PC-9 (cell line): ENCODE data around the gene GALNT7. TPM values are rescaled to one million over a fixed set of nuclear protein-coding genes. Genes with fewer than 3 reads are reported as not detected.
A peak's percentile ranks its signal among the peaks of the same experiment; 100 is the strongest.

Experiments used
- BruUV-seq: library from RNA; stranded (reverse); fragments of 400-500 nt; replicated peaks from 2 replicates; lab custom pipeline; 2021; lab: Mats Ljungman, UMichigan
- CTCF ChIA-PET: fragments of 300-600 bp; sonication (Branson Sonifier 250); formaldehyde crosslinking; loops from one replicate; lab custom pipeline; 2022; ENCODE audit warnings: antibody characterized with exemption; lab: Charles Lee
- POLR2A ChIA-PET: fragments of 300-600 bp; sonication (Branson Sonifier 250); formaldehyde crosslinking; loops from one replicate; lab custom pipeline; 2022; ENCODE audit warnings: antibody characterized with exemption; ENCODE audit not compliant: unreplicated experiment; lab: Charles Lee
- DNase-seq, 2 experiments: peaks; one replicate each; pipeline versions ENCODE4 v3.0.0 to v3.0.0-alpha.2; 2015 to 2022; ENCODE audit warnings: mixed read lengths in 1 of 2
- H2AFZ ChIP-seq: fragments of 200-600 bp; sonication (generic); 2 replicates; pipeline ENCODE4 v1.8.1; 2017; ENCODE audit warnings: antibody characterized with exemption
- H3F3A ChIP-seq: fragments of 200-600 bp; sonication (generic); 2 replicates; pipeline ENCODE4 v1.8.1; 2017; ENCODE audit warnings: antibody characterized with exemption, mild to moderate bottlenecking, low read depth; ENCODE audit not compliant: insufficient read depth
- H3K27ac ChIP-seq: fragments of 200-600 bp; sonication (generic); 2 replicates; pipeline ENCODE4 v1.6.1; 2016; ENCODE audit warnings: mixed run types
- H3K27me3 ChIP-seq: fragments of 200-600 bp; sonication (generic); 2 replicates; pipeline ENCODE4 v1.6.1; 2016; ENCODE audit warnings: low read depth, mixed run types; ENCODE audit not compliant: insufficient read depth
- H3K36me3 ChIP-seq: fragments of 200-600 bp; sonication (generic); 2 replicates; pipeline ENCODE4 v1.6.1; 2016; ENCODE audit warnings: low read depth, mixed run types
- H3K4me1 ChIP-seq: fragments of 200-600 bp; sonication (generic); replicated peaks from 2 replicates; pipeline ENCODE4 v1.6.1; 2016; ENCODE audit warnings: mixed run types; ENCODE audit not compliant: insufficient read depth
- H3K4me2 ChIP-seq: fragments of 200-600 bp; sonication (generic); 2 replicates; pipeline ENCODE4 v1.6.1; 2017; ENCODE audit warnings: mixed run types
- H3K4me3 ChIP-seq: fragments of 200-600 bp; sonication (generic); 2 replicates; pipeline ENCODE4 v1.6.1; 2016; ENCODE audit warnings: mixed run types
- H3K79me2 ChIP-seq: fragments of 200-600 bp; sonication (generic); 2 replicates; pipeline ENCODE4 v1.6.1; 2017; ENCODE audit warnings: low read depth, mixed run types
- H3K9me2 ChIP-seq: fragments of 200-600 bp; sonication (generic); 2 replicates; pipeline ENCODE4 v1.8.1; 2017; ENCODE audit warnings: mild to moderate bottlenecking; ENCODE audit not compliant: insufficient read depth
- H3K9me3 ChIP-seq: fragments of 200-600 bp; sonication (generic); 2 replicates; pipeline ENCODE4 v1.8.1; 2016; ENCODE audit warnings: low read depth; ENCODE audit not compliant: insufficient read depth
- H4K20me1 ChIP-seq: fragments of 200-600 bp; sonication (generic); 2 replicates; pipeline ENCODE4 v1.8.1; 2017; ENCODE audit not compliant: insufficient read depth
- CTCF ChIP-seq: fragments of 200-600 bp; sonication (generic); conservative IDR thresholded peaks from 2 replicates; pipeline ENCODE4 v1.6.1; 2017; ENCODE audit warnings: mixed run types, antibody characterized with exemption, mild to moderate bottlenecking, moderate library complexity
- EZH2 ChIP-seq: fragments of 200-600 bp; sonication (generic); IDR thresholded peaks from 2 replicates; pipeline ENCODE4 v1.8.0; 2017; ENCODE audit warnings: antibody characterized with exemption, low read depth
- intact Hi-C: fragments of 100-400 bp; cut with micrococcal nuclease; formaldehyde crosslinking; loops from one replicate; pipeline ENCODE4 v1.10.0; 2022; ENCODE audit not compliant: unreplicated experiment
- total RNA-seq: library from RNA; stranded (reverse); gene quantifications from 2 replicates; pipeline ENCODE4 v1.2.3, GENCODE V29; 2021

Gene GALNT7
- total RNA-seq, 1 experiment from 2014 or later = 57.2 TPM

GRCh38 chr4:173212379-173212778 is 43.8 kb downstream of the GALNT7 start:
- no peaks in the 10 kb centered on the region for H3K9me2 ChIP-seq
- intact Hi-C loops = loop anchor here (5.0 kb wide), 1 partner anchor 90 kb away; no protein-coding TSS in a partner anchor
- peak overlapping the region; percentile 75 for H3K27ac ChIP-seq
- H3K4me2 ChIP-seq = peak overlapping the region; percentile 57; the same call in 1 of the 2 replicates
- H3K4me1 ChIP-seq = peaks cover 58% of the 10 kb centered on the region
- ChIA-PET POLR2A (no interaction called here), CTCF (no interaction called here)
- TF ChIP-seq EZH2 (no peak), CTCF (no peak)
- no peaks in the 10 kb centered on the region for H3K27me3 ChIP-seq
- no peaks in the 10 kb centered on the region for H4K20me1 ChIP-seq
- no TSS peak for BruUV-seq
- no peaks in the 10 kb centered on the region for H3K9me3 ChIP-seq
- 0 out of 2 replicates have a peak overlapping the region, but pooled peaks have one; percentile 10 for H3K4me3 ChIP-seq
- no peaks in the 10 kb centered on the region for H3K36me3 ChIP-seq
- no peak overlapping the region for H2AFZ ChIP-seq
- no peak for DNase-seq
- peaks cover 30% of the 10 kb centered on the region for H3F3A ChIP-seq
- peaks cover 43% of the 10 kb centered on the region for H3K79me2 ChIP-seq

GRCh38 chr4:173213296-173213695 is 44.7 kb downstream of the GALNT7 start:
- ChIA-PET CTCF (no interaction called here), POLR2A (no interaction called here)
- Histone ChIP-seq H3K27ac (peak overlapping the region; percentile 75; the same call in 1 of the 2 replicates), H3F3A (peaks cover 38% of the 10 kb centered on the region), H3K9me2 (no peaks in the 10 kb centered on the region), H3K4me3 (no peak overlapping the region), H3K79me2 (peaks cover 43% of the 10 kb centered on the region), H3K9me3 (no peaks in the 10 kb centered on the region), H3K4me1 (peaks cover 67% of the 10 kb centered on the region), H3K4me2 (no peak overlapping the region), H3K27me3 (no peaks in the 10 kb centered on the region), H2AFZ (no peak overlapping the region), H3K36me3 (no peaks in the 10 kb centered on the region), H4K20me1 (no peaks in the 10 kb centered on the region)
- no peak for TF ChIP-seq CTCF
- TF ChIP-seq EZH2 = no peak
- DNase-seq = peak in 1 of 2 experiments; percentile 61
- intact Hi-C loops = loop anchor here (5.0 kb wide), 1 partner anchor 91 kb away; no protein-coding TSS in a partner anchor
- no TSS peak for BruUV-seq

- Histone ChIP-seq H3K4me3 (no peak overlapping the region), H3K4me2 (no peak overlapping the region), H3K36me3 (no peaks in the 10 kb centered on the region), H3K9me2 (no peaks in the 10 kb centered on the region), H3F3A (peaks cover 38% of the 10 kb centered on the region), H2AFZ (no peak overlapping the region), H4K20me1 (no peaks in the 10 kb centered on the region), H3K4me1 (peaks cover 72% of the 10 kb centered on the region), H3K27me3 (no peaks in the 10 kb centered on the region), H3K27ac (no peak overlapping the region), H3K9me3 (no peaks in the 10 kb centered on the region), H3K79me2 (peaks cover 46% of the 10 kb centered on the region)
- no peak for DNase-seq
- POLR2A ChIA-PET = no interaction called here
- CTCF ChIA-PET = no interaction called here
- TF ChIP-seq EZH2 (no peak), CTCF (no peak)
- intact Hi-C loops = loop anchor here (5.0 kb wide), 1 partner anchor 92 kb away; no protein-coding TSS in a partner anchor
- no TSS peak for BruUV-seq
These were observed 45.6 kb downstream of the GALNT7 start for GRCh38 chr4:173214231-173214630.
